ENCODE results near the gene TRMT13.
"Not testable (repeated sequence)": the region's sequence is repeated elsewhere in the genome, so short reads cannot be mapped to it uniquely, and the experiment has no call there.

TRMT13 gene

GRCh38 chr1:100164216-100164615 is 31.3 kb downstream of the TRMT13 start:
- Histone ChIP-seq H3K27me3 (ENCODE audit: insufficient read depth, low read length) (no peaks in the 10 kb centered on the region), H3K9ac (ENCODE audit: low read depth, low read length) (no peak overlapping the region), H3K4me1 (ENCODE audit: insufficient read depth, low read length) (no peaks in the 10 kb centered on the region), H3K4me3 (ENCODE audit: low read length) (no peak overlapping the region), H3K36me3 (ENCODE audit: insufficient read depth, low read depth, low read length) (no peaks in the 10 kb centered on the region), H3K27ac (ENCODE audit: low read length) (no peak overlapping the region), H3K9me3 (ENCODE audit: insufficient read depth, low read depth, low read length) (no peaks in the 10 kb centered on the region)

- Histone ChIP-seq H3K27me3 (ENCODE audit: insufficient read depth, low read length) (no peaks in the 10 kb centered on the region), H3K36me3 (ENCODE audit: insufficient read depth, low read depth, low read length) (no peaks in the 10 kb centered on the region), H3K9me3 (ENCODE audit: insufficient read depth, low read depth, low read length) (no peaks in the 10 kb centered on the region), H3K4me1 (ENCODE audit: insufficient read depth, low read length) (no peaks in the 10 kb centered on the region), H3K9ac (ENCODE audit: low read depth, low read length) (no peak overlapping the region), H3K4me3 (ENCODE audit: low read length) (no peak overlapping the region), H3K27ac (ENCODE audit: low read length) (no peak overlapping the region)
Measured at GRCh38 chr1:100164702-100165101, 31.7 kb downstream of the TRMT13 start.

- Histone ChIP-seq H3K4me3 (ENCODE audit: low read length) (no peak overlapping the region), H3K36me3 (ENCODE audit: insufficient read depth, low read depth, low read length) (no peaks in the 10 kb centered on the region), H3K9me3 (ENCODE audit: insufficient read depth, low read depth, low read length) (no peaks in the 10 kb centered on the region), H3K27ac (ENCODE audit: low read length) (no peak overlapping the region), H3K9ac (ENCODE audit: low read depth, low read length) (no peak overlapping the region), H3K27me3 (ENCODE audit: insufficient read depth, low read length) (no peaks in the 10 kb centered on the region), H3K4me1 (ENCODE audit: insufficient read depth, low read length) (no peaks in the 10 kb centered on the region)
Measured at GRCh38 chr1:100168051-100168450, 35.1 kb downstream of the TRMT13 start.

GRCh38 chr1:100177295-100178041 is 44.5 kb downstream of the TRMT13 start:
- Histone ChIP-seq H3K9me3 (ENCODE audit: insufficient read depth, low read depth, low read length) (no peaks in the 10 kb centered on the region), H3K4me3 (ENCODE audit: low read length) (no peak overlapping the region), H3K27me3 (ENCODE audit: insufficient read depth, low read length) (no peaks in the 10 kb centered on the region), H3K9ac (ENCODE audit: low read depth, low read length) (no peak overlapping the region), H3K27ac (ENCODE audit: low read length) (no peak overlapping the region), H3K4me1 (ENCODE audit: insufficient read depth, low read length) (no peaks in the 10 kb centered on the region), H3K36me3 (ENCODE audit: insufficient read depth, low read depth, low read length) (no peaks in the 10 kb centered on the region)

GRCh38 chr1:100178091-100178490 is 45.1 kb downstream of the TRMT13 start, which contains the start of gene LRRC39:
LRRC39 (minus strand) TSS chr1:100178256; CDS start chr1:100168516, 9,740 bp downstream.
- H3K27me3 ChIP-seq (ENCODE audit: insufficient read depth, low read length): no peaks in the 10 kb centered on the region

GRCh38 chr1:100183370-100183769 is 50.4 kb downstream of the TRMT13 start:
- no peak overlapping the region for H3K9ac ChIP-seq (ENCODE audit: low read depth, low read length)
- no peaks in the 10 kb centered on the region for H3K9me3 ChIP-seq (ENCODE audit: insufficient read depth, low read depth, low read length)
- H3K27me3 ChIP-seq (ENCODE audit: insufficient read depth, low read length): no peaks in the 10 kb centered on the region
- no peaks in the 10 kb centered on the region for H3K4me1 ChIP-seq (ENCODE audit: insufficient read depth, low read length)
- H3K27ac ChIP-seq (ENCODE audit: low read length): no peak overlapping the region
- H3K4me3 ChIP-seq (ENCODE audit: low read length): no peak overlapping the region
- no peaks in the 10 kb centered on the region for H3K36me3 ChIP-seq (ENCODE audit: insufficient read depth, low read depth, low read length)

More at GRCh38 chr1:100178091-100178490, 45.1 kb downstream of the TRMT13 start, which contains the start of gene LRRC39:
- H3K36me3 ChIP-seq (ENCODE audit: insufficient read depth, low read depth, low read length): no peaks in the 10 kb centered on the region
- H3K27ac ChIP-seq (ENCODE audit: low read length): no peak within 1 kb of the TSS
- no peak within 1 kb of the TSS for H3K4me3 ChIP-seq (ENCODE audit: low read length)
- H3K9ac ChIP-seq (ENCODE audit: low read depth, low read length): no peak within 1 kb of the TSS
- no peaks in the 10 kb centered on the region for H3K9me3 ChIP-seq (ENCODE audit: insufficient read depth, low read depth, low read length)
- no peaks in the 10 kb centered on the region for H3K4me1 ChIP-seq (ENCODE audit: insufficient read depth, low read length)

- Histone ChIP-seq H3K36me3 (ENCODE audit: insufficient read depth, low read depth, low read length) (no peaks in the 10 kb centered on the region), H3K9me3 (ENCODE audit: insufficient read depth, low read depth, low read length) (no peaks in the 10 kb centered on the region), H3K27ac (ENCODE audit: low read length) (no peak overlapping the region), H3K4me1 (ENCODE audit: insufficient read depth, low read length) (no peaks in the 10 kb centered on the region), H3K4me3 (ENCODE audit: low read length) (no peak overlapping the region), H3K9ac (ENCODE audit: low read depth, low read length) (no peak overlapping the region), H3K27me3 (ENCODE audit: insufficient read depth, low read length) (no peaks in the 10 kb centered on the region)
Measured at GRCh38 chr1:100184536-100184935, 51.6 kb downstream of the TRMT13 start.

- Histone ChIP-seq H3K9me3 (ENCODE audit: insufficient read depth, low read depth, low read length) (no peaks in the 10 kb centered on the region), H3K4me1 (ENCODE audit: insufficient read depth, low read length) (no peaks in the 10 kb centered on the region), H3K4me3 (ENCODE audit: low read length) (no peak overlapping the region), H3K27ac (ENCODE audit: low read length) (no peak overlapping the region), H3K27me3 (ENCODE audit: insufficient read depth, low read length) (no peaks in the 10 kb centered on the region), H3K9ac (ENCODE audit: low read depth, low read length) (no peak overlapping the region), H3K36me3 (ENCODE audit: insufficient read depth, low read depth, low read length) (no peaks in the 10 kb centered on the region)
Measured at GRCh38 chr1:100187912-100188311, 54.9 kb downstream of the TRMT13 start.

- H3K4me3 ChIP-seq (ENCODE audit: low read length): no peak overlapping the region
- no peaks in the 10 kb centered on the region for H3K27me3 ChIP-seq (ENCODE audit: insufficient read depth, low read length)
- no peaks in the 10 kb centered on the region for H3K36me3 ChIP-seq (ENCODE audit: insufficient read depth, low read depth, low read length)
- no peaks in the 10 kb centered on the region for H3K4me1 ChIP-seq (ENCODE audit: insufficient read depth, low read length)
- no peak overlapping the region for H3K27ac ChIP-seq (ENCODE audit: low read length)
- H3K9me3 ChIP-seq (ENCODE audit: insufficient read depth, low read depth, low read length): no peaks in the 10 kb centered on the region
- no peak overlapping the region for H3K9ac ChIP-seq (ENCODE audit: low read depth, low read length)
Measured at GRCh38 chr1:100188617-100189016, 55.7 kb downstream of the TRMT13 start.

- Histone ChIP-seq H3K4me3 (ENCODE audit: low read length) (no peak overlapping the region), H3K4me1 (ENCODE audit: insufficient read depth, low read length) (no peaks in the 10 kb centered on the region), H3K27ac (ENCODE audit: low read length) (no peak overlapping the region), H3K36me3 (ENCODE audit: insufficient read depth, low read depth, low read length) (peaks cover 62% of the 10 kb centered on the region), H3K27me3 (ENCODE audit: insufficient read depth, low read length) (no peaks in the 10 kb centered on the region), H3K9me3 (ENCODE audit: insufficient read depth, low read depth, low read length) (no peaks in the 10 kb centered on the region), H3K9ac (ENCODE audit: low read depth, low read length) (no peak overlapping the region)
Measured at GRCh38 chr1:100198596-100198995, 65.6 kb downstream of the TRMT13 start.

GRCh38 chr1:100200060-100200459 is 67.1 kb downstream of the TRMT13 start:
- H3K36me3 ChIP-seq (ENCODE audit: insufficient read depth, low read depth, low read length): peaks cover 60% of the 10 kb centered on the region
- H3K9ac ChIP-seq (ENCODE audit: low read depth, low read length); H3K27ac ChIP-seq (ENCODE audit: low read length); H3K9me3 ChIP-seq (ENCODE audit: insufficient read depth, low read depth, low read length); H3K27me3 ChIP-seq (ENCODE audit: insufficient read depth, low read length); H3K4me3 ChIP-seq (ENCODE audit: low read length); H3K4me1 ChIP-seq (ENCODE audit: insufficient read depth, low read length): not testable (repeated sequence)
